ENCODE results near the gene TRAPPC13.
"Not testable (repeated sequence)": the region's sequence is repeated elsewhere in the genome, so short reads cannot be mapped to it uniquely, and the experiment has no call there.

TRAPPC13 gene

DNA sequence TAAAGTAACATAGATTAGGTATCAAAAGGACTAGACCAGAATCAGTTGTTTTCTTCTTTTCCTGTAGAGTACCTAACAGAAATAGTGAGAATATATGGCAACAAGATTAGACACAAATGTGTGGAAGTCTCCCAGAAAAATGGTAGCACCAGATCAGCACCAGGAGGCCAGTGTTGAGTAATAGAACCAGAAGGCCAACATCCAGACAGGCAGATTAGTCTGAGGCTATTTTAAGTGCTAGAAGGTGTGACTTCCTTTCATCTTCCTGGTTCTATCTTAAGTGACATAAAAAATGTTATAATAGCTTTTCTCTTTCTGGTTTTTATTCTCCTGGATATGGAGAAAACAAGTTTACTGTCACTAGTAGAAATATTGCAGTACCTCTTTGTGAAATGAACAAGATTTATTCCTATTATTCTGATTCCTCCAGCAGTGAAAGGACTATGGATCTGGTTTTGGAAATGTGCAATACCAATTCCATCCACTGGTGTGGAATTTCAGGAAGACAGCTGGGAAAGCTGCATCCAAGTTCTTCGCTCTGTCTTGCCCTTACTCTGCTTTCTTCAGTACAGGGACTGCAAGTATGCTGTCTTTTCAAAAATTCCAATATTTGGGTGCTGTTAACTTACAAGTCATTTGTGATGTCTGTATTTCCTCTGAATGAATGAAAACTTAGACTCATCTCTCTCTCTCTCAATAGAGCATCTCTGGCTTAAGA is 39.1 kb downstream of the TRAPPC13 start:
- Histone ChIP-seq H3K36me3 (ENCODE audit: insufficient read depth) (no peaks in the 10 kb centered on the region), H3K27me3 (ENCODE audit: insufficient read depth, low read depth) (no peaks in the 10 kb centered on the region), H3K4me3 (IDR thresholded peaks at IDR 0.05; ENCODE audit: insufficient read depth, low read depth, low read length) (no peak overlapping the region), H3K79me2 (ENCODE audit: insufficient read depth, low read depth) (no peaks in the 10 kb centered on the region), H3K9ac (no peak overlapping the region), H3K4me2 (no peak overlapping the region), H3K27ac (no peak overlapping the region), H4K20me1 (ENCODE audit: insufficient read depth) (no peaks in the 10 kb centered on the region), H2AFZ (ENCODE audit: low read depth) (no peak overlapping the region), H3K4me1 (ENCODE audit: low read depth, poor library complexity, severe bottlenecking) (no peaks in the 10 kb centered on the region)
- TF ChIP-seq, protein P1, sequence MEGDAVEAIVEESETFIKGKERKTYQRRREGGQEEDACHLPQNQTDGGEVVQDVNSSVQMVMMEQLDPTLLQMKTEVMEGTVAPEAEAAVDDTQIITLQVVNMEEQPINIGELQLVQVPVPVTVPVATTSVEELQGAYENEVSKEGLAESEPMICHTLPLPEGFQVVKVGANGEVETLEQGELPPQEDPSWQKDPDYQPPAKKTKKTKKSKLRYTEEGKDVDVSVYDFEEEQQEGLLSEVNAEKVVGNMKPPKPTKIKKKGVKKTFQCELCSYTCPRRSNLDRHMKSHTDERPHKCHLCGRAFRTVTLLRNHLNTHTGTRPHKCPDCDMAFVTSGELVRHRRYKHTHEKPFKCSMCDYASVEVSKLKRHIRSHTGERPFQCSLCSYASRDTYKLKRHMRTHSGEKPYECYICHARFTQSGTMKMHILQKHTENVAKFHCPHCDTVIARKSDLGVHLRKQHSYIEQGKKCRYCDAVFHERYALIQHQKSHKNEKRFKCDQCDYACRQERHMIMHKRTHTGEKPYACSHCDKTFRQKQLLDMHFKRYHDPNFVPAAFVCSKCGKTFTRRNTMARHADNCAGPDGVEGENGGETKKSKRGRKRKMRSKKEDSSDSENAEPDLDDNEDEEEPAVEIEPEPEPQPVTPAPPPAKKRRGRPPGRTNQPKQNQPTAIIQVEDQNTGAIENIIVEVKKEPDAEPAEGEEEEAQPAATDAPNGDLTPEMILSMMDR (conservative IDR thresholded peaks at IDR 0.05; ENCODE audit: low read depth, low read length): no peak

DNA sequence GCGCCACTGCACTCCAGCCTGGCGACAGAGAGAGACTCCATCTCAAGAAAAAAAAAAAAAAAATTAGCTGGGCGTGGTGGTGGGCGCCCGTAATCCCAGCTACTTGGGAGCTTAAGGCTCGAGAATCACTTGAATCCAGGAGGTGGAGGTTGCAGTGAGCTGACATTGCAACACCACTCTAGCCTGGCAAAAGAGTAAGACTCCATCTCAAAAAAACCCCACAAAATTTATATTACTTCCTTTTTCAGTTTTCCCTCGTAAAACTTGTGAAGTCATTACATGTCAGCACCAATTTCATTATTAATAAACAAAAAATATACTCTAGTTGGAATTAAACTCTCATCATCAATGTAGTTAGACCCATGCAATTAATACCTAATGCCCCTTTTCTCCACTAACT is 43.9 kb downstream of the TRAPPC13 start:
- H2AFZ ChIP-seq (ENCODE audit: low read depth): no peak overlapping the region
- no peaks in the 10 kb centered on the region for H3K4me1 ChIP-seq (ENCODE audit: low read depth, poor library complexity, severe bottlenecking)
- no peak overlapping the region for H3K27ac ChIP-seq
- no peak overlapping the region for H3K4me2 ChIP-seq
- H3K79me2 ChIP-seq (ENCODE audit: insufficient read depth, low read depth): no peaks in the 10 kb centered on the region
- no peaks in the 10 kb centered on the region for H3K36me3 ChIP-seq (ENCODE audit: insufficient read depth)
- no peak overlapping the region for H3K9ac ChIP-seq
- no peaks in the 10 kb centered on the region for H3K27me3 ChIP-seq (ENCODE audit: insufficient read depth, low read depth)
- TF ChIP-seq, protein P1 (conservative IDR thresholded peaks at IDR 0.05; ENCODE audit: low read depth, low read length): no peak
- H3K4me3 ChIP-seq (IDR thresholded peaks at IDR 0.05; ENCODE audit: insufficient read depth, low read depth, low read length): no peak overlapping the region
- H4K20me1 ChIP-seq (ENCODE audit: insufficient read depth): no peaks in the 10 kb centered on the region

DNA sequence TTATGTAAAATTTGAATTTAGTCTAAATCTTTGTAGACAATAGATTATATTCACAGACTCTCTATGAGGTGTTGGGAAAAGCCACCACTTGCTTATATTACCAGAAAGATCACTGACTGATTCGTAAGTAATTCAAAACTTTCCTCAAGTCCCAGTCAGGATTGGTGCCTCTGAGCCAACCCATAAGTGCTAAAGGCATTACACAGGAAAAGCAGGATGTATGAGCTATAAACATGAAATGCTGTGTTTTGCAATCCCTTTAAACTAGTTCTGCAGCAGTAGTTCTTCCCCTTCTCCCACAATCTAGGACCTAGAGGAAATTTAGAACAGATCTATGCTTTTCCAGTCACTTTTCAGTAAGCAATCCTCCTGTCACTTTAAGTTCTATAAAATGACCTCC is 48.0 kb downstream of the TRAPPC13 start:
- Histone ChIP-seq H3K36me3 (ENCODE audit: insufficient read depth) (no peaks in the 10 kb centered on the region), H4K20me1 (ENCODE audit: insufficient read depth) (no peaks in the 10 kb centered on the region), H3K4me3 (IDR thresholded peaks at IDR 0.05; ENCODE audit: insufficient read depth, low read depth, low read length) (no peak overlapping the region), H3K27me3 (ENCODE audit: insufficient read depth, low read depth) (no peaks in the 10 kb centered on the region), H3K27ac (no peak overlapping the region), H3K4me1 (ENCODE audit: low read depth, poor library complexity, severe bottlenecking) (no peaks in the 10 kb centered on the region), H3K9ac (no peak overlapping the region), H3K79me2 (ENCODE audit: insufficient read depth, low read depth) (no peaks in the 10 kb centered on the region), H2AFZ (ENCODE audit: low read depth) (no peak overlapping the region), H3K4me2 (no peak overlapping the region)
- TF ChIP-seq, protein P1 (conservative IDR thresholded peaks at IDR 0.05; ENCODE audit: low read depth, low read length): no peak

- Histone ChIP-seq H2AFZ (ENCODE audit: low read depth) (no peak overlapping the region), H3K36me3 (ENCODE audit: insufficient read depth) (no peaks in the 10 kb centered on the region), H3K9ac (no peak overlapping the region), H4K20me1 (ENCODE audit: insufficient read depth) (no peaks in the 10 kb centered on the region), H3K4me3 (IDR thresholded peaks at IDR 0.05; ENCODE audit: insufficient read depth, low read depth, low read length) (no peak overlapping the region), H3K4me1 (ENCODE audit: low read depth, poor library complexity, severe bottlenecking) (no peaks in the 10 kb centered on the region), H3K27me3 (ENCODE audit: insufficient read depth, low read depth) (no peaks in the 10 kb centered on the region), H3K4me2 (no peak overlapping the region), H3K27ac (no peak overlapping the region), H3K79me2 (ENCODE audit: insufficient read depth, low read depth) (no peaks in the 10 kb centered on the region)
- TF ChIP-seq, protein P1 (conservative IDR thresholded peaks at IDR 0.05; ENCODE audit: low read depth, low read length): no peak
Observed at GRCh38 chr5:65674749-65675148, 49.9 kb downstream of the TRAPPC13 start.

DNA sequence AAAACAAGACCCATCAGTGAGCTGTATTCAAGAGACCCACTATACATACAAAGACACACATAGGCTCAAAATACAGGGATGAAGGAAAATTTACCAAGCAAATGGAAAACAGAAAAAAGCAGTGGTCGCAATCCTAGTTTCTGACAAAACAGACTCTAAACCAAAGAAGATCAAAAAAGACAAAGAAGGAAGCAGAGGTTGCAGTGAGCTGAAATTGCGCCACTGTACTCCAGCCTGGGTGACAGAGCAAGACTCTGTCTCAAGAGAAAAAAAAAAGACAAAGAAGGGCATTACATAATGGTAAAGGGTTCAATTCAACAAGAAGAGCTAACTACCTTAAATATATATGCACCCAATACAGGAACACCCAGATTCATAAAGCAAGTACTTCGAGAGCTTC is 51.2 kb downstream of the TRAPPC13 start:
- not testable (repeated sequence) for H3K79me2 ChIP-seq (ENCODE audit: insufficient read depth, low read depth); H2AFZ ChIP-seq (ENCODE audit: low read depth); H3K4me2 ChIP-seq; H4K20me1 ChIP-seq (ENCODE audit: insufficient read depth); H3K4me1 ChIP-seq (ENCODE audit: low read depth, poor library complexity, severe bottlenecking); H3K27me3 ChIP-seq (ENCODE audit: insufficient read depth, low read depth); H3K9ac ChIP-seq; H3K36me3 ChIP-seq (ENCODE audit: insufficient read depth); H3K27ac ChIP-seq; H3K4me3 ChIP-seq (IDR thresholded peaks at IDR 0.05; ENCODE audit: insufficient read depth, low read depth, low read length)
